ENCODE data around the gene HMGCS1. TPM values are rescaled to one million over a fixed set of nuclear protein-coding genes. Genes with fewer than 3 reads are reported as not detected.
"Not testable (repeated sequence)": the region's sequence is repeated elsewhere in the genome, so short reads cannot be mapped to it uniquely, and the experiment has no call there.

The HMGCS1 gene
- total RNA-seq, 2 donors from 2014 or later: 71.1 to 97.5 TPM

DNA sequence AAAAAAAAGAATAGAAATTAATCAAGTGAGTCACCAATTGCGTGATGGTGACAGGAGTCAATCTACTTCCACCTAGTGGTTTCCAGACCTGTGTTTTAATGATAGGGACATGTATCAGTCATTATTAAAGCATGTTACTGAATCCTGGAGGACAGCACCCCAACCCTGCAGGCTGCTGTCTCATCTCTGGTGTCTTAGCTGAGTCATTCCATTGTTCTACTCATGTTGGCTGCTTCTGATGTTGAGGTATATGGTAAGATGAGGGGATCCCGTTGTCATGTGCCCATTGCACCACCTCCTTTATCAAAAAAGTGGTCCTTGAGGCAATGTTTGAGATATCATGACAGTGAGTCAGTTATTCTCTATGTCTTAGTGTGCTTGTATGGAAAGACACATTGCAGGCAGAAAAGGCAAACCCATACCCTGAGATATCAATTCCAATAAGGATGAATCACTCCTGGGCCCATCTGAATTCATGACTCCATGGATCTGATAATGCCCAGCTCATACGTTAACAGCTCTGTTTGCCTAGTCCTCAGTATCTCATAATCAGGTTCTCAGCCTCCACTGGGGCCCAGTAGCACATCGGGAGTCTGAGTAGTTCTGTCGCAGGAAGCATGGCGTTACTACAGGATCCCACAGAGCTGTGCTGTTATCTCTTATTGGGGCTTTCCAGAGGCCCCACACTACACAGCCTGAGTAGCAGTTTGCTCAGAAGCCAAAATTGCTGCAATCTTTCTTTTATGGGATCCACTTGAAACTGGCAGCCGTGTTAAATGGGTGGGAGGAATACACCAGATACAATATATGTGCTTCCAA lies 31.2 kb downstream of the HMGCS1 start:
- no peak for ATAC-seq
- no peak overlapping the region for H3K27ac Mint-ChIP-seq
- H3K9me3 ChIP-seq (ENCODE audit: control insufficient read depth, low read length, poor library complexity, severe bottlenecking): no peaks in the 10 kb centered on the region
- H3K4me3 Mint-ChIP-seq: no peak overlapping the region
- peaks cover 5% of the 10 kb centered on the region for H3K27me3 Mint-ChIP-seq
- H3K4me1 Mint-ChIP-seq: no peaks in the 10 kb centered on the region
- H3K36me3 Mint-ChIP-seq (ENCODE audit: low read depth): peaks cover 2% of the 10 kb centered on the region
- no peak for DNase-seq

DNA sequence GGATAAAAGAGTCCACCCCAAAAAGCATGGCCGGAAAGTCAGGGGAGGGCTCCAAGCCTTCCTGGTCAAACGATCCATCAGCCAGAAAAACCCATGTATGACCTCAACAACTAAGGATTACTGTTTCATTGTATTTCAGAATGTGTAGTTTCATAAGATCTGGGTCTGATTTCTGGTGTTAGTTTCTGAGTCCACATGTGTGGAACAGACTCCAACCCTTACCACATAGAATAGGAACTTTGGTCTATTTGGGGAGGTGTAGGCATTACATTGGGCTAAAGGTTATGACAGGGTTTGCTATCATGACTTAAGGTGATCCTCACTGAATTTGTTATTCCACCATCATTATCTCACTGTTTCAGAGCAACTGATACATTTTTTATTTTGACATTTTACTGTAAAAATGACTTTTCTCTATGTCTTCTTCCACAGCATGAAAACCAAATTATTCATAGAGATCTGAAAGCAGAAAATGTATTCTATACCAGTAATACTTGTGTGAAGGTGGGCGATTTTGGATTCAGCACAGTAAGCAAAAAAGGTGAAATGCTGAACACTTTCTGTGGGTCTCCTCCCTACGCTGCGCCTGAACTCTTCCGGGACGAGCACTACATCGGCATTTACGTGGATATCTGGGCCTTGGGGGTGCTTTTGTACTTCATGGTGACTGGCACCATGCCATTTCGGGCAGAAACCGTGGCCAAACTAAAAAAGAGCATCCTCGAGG lies 33.5 kb downstream of the HMGCS1 start:
- no peak for DNase-seq
- no peaks in the 10 kb centered on the region for H3K36me3 Mint-ChIP-seq (ENCODE audit: low read depth)
- no peaks in the 10 kb centered on the region for H3K4me1 Mint-ChIP-seq
- no peak overlapping the region for H3K4me3 Mint-ChIP-seq
- ATAC-seq: no peak
- H3K9me3 ChIP-seq (ENCODE audit: control insufficient read depth, low read length, poor library complexity, severe bottlenecking): no peaks in the 10 kb centered on the region
- H3K27me3 Mint-ChIP-seq: peaks cover 5% of the 10 kb centered on the region
- no peak overlapping the region for H3K27ac Mint-ChIP-seq

DNA sequence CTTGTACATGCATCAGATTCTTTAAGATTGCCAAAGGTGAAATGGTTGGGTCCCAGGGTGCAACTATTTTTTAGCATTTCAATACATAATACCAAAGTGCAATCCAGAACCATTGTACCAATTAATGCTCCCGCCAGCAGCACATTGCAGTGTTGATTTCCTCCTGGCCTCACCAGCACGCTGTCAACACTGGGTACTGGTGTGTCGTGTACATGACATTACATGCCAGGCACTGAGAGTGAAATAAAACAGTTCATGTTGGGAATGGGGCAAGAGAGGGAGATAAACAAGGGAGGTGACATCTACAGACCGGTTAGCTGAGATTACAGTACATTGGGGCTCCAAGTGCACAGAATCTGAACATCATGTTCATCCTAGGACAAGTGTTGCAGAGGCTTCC lies 37.8 kb downstream of the HMGCS1 start:
- DNase-seq (no peak), ATAC-seq (no peak)
- H3K4me3 Mint-ChIP-seq: no peak overlapping the region
- H3K4me1 Mint-ChIP-seq: no peaks in the 10 kb centered on the region
- H3K27ac Mint-ChIP-seq: no peak overlapping the region
- H3K27me3 Mint-ChIP-seq: peaks cover 23% of the 10 kb centered on the region
- no peaks in the 10 kb centered on the region for H3K9me3 ChIP-seq (ENCODE audit: control insufficient read depth, low read length, poor library complexity, severe bottlenecking)
- H3K36me3 Mint-ChIP-seq (ENCODE audit: low read depth): peaks cover 2% of the 10 kb centered on the region

DNA sequence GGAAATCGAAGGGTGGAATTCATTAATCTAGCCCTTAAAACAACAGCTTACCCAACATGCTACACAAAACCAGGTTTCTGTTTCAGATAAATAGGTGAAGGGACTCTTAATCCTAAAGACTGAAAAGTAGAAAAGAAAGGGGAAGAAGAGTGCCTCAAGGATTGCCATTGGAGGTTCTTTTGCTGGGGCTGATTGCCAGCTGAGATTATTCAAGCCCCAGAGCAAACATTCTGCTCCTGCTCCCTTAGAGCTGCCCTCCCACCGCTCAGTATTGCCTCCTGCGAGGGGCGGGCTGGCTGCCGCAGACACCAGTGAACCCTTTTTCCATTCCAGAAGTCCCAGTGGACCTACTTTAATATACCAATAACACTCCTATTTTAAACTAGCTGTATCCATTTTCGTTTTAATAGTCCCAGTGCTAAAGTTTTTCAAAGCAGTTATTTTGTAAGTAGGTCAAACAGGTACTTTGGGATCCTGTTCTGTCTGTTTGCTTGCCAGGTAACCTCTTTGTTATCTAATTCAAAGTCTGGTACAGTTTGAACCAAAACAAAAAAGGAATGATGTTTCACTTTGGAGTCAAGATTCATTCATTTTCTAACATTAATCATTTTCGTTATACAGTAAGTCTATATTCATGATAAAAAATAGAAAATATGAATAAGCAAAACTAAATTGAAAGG lies 38.6 kb downstream of the HMGCS1 start:
- DNase-seq (no peak), ATAC-seq (no peak)
- no peak overlapping the region for H3K4me3 Mint-ChIP-seq
- H3K27ac Mint-ChIP-seq: no peak overlapping the region
- H3K9me3 ChIP-seq (ENCODE audit: control insufficient read depth, low read length, poor library complexity, severe bottlenecking): no peaks in the 10 kb centered on the region
- H3K27me3 Mint-ChIP-seq: peaks cover 18% of the 10 kb centered on the region
- no peaks in the 10 kb centered on the region for H3K4me1 Mint-ChIP-seq
- H3K36me3 Mint-ChIP-seq (ENCODE audit: low read depth): peaks cover 2% of the 10 kb centered on the region

DNA sequence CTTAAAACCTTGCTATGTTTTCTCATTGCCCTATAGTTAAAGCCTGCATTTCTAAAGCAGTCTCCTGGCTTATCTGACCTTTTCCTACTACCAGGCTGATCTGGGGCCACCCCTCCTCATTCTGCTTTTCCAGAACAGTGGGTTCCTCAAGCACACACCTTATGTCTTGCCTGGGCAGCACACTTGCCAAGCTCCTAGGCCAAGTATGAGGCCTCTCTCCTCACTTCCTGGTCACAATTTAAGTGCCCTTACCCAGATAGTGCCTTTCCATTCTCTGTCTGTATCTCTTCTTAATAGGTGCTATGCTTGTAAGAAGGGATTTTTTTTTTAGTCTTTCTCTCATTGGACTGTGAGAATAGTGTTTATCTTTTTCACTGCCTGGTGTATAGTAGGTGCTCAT lies 39.7 kb downstream of the HMGCS1 start:
- DNase-seq (no peak), ATAC-seq (no peak)
- Mint-ChIP-seq H3K27me3 (peaks cover 18% of the 10 kb centered on the region), H3K4me3 (no peak overlapping the region), H3K27ac (no peak overlapping the region), H3K4me1 (no peaks in the 10 kb centered on the region), H3K36me3 (ENCODE audit: low read depth) (peaks cover 2% of the 10 kb centered on the region)
- H3K9me3 ChIP-seq (ENCODE audit: control insufficient read depth, low read length, poor library complexity, severe bottlenecking): no peaks in the 10 kb centered on the region

DNA sequence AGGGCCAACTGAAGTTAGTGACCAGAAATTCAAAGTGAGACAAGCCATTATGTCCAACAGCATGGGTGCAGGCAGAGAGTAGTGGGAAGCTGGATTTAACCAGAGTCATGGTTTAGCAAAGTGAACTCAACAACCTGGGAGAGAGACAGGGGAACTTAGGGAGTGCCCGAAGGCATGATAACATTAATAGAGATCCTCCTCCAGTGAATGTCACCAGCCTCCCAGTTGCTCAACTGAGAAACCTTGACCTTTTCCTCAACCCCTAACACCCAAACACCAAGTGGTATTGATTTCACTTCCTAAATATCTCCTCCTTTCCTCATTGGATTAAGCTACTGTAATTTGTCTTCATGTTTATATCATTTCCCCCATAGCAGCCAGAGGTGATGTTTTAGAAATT lies 42.6 kb downstream of the HMGCS1 start:
- Mint-ChIP-seq H3K27ac (no peak overlapping the region), H3K36me3 (ENCODE audit: low read depth) (peaks cover 2% of the 10 kb centered on the region), H3K27me3 (peaks cover 18% of the 10 kb centered on the region), H3K4me3 (no peak overlapping the region), H3K4me1 (peaks cover 2% of the 10 kb centered on the region)
- no peak for DNase-seq
- H3K9me3 ChIP-seq (ENCODE audit: control insufficient read depth, low read length, poor library complexity, severe bottlenecking): no peaks in the 10 kb centered on the region
- ATAC-seq: no peak

DNA sequence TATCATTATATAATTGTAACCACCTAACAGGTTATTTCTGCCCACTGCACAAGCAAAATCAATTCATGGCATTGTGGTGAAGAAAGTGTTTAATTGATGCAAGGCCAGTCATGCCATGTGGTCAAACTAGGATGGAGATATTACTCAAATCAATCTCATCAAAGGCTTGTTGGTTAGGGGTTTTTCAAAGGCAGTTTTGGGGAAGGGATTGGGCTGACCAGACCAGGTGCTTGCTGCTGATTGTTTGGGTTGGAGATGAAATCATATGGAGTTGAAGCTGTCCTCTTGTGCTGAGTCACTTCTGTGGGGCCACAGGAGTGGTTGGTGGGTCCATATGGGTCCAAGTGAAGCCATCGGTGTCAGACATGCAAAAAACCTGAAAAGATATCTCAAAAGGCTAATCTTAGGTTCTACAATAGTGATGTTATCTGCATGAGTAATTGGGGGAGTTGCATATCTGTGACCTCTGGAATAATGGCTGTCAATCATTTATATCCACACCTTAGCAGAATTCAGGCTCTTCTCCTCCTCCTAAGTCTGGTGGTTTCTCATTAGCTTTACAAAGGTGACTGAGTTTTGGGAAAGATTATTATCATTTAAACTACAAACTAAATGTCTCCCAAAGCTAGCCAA lies 44.9 kb downstream of the HMGCS1 start:
- no peak overlapping the region for H3K27ac Mint-ChIP-seq
- peaks cover 17% of the 10 kb centered on the region for H3K27me3 Mint-ChIP-seq
- no peak overlapping the region for H3K4me3 Mint-ChIP-seq
- H3K9me3 ChIP-seq (ENCODE audit: control insufficient read depth, low read length, poor library complexity, severe bottlenecking): no peaks in the 10 kb centered on the region
- H3K4me1 Mint-ChIP-seq: peaks cover 2% of the 10 kb centered on the region
- no peak for DNase-seq
- no peaks in the 10 kb centered on the region for H3K36me3 Mint-ChIP-seq (ENCODE audit: low read depth)
- ATAC-seq: no peak

DNA sequence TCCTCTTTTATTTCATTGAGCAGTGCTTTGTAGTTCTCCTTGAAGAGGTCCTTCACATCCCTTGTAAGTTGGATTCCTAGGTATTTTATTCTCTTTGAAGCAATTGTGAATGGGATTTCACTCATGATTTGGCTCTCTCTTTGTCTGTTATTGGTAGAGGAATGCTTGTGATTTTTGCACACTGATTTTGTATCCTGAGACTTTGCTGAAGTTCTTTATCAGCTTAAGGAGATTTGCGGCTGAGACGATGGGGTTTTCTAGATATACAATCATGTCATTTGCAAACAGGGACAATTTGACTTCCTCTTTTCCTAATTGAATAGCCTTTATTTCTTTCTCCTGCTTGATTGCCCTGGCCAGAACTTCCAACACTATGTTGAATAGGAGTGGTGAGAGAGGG lies 50.9 kb downstream of the HMGCS1 start:
- ATAC-seq, H3K27ac Mint-ChIP-seq: not testable (repeated sequence)

DNA sequence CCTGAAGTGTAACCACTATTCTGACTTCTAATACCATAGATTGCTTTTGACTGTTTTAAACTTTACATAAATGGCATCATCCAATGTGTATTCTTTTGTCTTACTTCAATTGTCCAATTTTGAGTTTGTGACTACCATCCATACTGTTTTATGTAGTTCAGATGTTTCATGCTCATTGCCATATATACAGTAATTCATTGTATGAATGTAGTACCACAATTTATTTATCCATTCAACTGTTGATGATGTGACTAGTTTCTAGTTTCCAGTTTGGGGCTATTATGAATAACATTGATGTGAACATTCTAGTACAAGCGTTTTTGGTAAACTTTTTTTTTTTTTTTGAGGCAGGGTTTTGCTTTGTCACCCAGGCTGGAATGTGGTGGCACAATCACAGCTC lies 55.1 kb downstream of the HMGCS1 start:
- peaks cover 24% of the 10 kb centered on the region for H3K27me3 Mint-ChIP-seq
- no peak for ATAC-seq
- H3K9me3 ChIP-seq (ENCODE audit: control insufficient read depth, low read length, poor library complexity, severe bottlenecking): no peaks in the 10 kb centered on the region
- H3K4me3 Mint-ChIP-seq: no peak overlapping the region
- DNase-seq: no peak
- H3K27ac Mint-ChIP-seq: no peak overlapping the region
- no peaks in the 10 kb centered on the region for H3K36me3 Mint-ChIP-seq (ENCODE audit: low read depth)
- H3K4me1 Mint-ChIP-seq: peaks cover 3% of the 10 kb centered on the region

More for the DNA sequence above, 50.9 kb downstream of the HMGCS1 start:
- not testable (repeated sequence) for H3K4me1 Mint-ChIP-seq; H3K4me3 Mint-ChIP-seq; H3K9me3 ChIP-seq (ENCODE audit: control insufficient read depth, low read length, poor library complexity, severe bottlenecking); DNase-seq; H3K36me3 Mint-ChIP-seq (ENCODE audit: low read depth)
- H3K27me3 Mint-ChIP-seq: peaks cover 11% of the 10 kb centered on the region

DNA sequence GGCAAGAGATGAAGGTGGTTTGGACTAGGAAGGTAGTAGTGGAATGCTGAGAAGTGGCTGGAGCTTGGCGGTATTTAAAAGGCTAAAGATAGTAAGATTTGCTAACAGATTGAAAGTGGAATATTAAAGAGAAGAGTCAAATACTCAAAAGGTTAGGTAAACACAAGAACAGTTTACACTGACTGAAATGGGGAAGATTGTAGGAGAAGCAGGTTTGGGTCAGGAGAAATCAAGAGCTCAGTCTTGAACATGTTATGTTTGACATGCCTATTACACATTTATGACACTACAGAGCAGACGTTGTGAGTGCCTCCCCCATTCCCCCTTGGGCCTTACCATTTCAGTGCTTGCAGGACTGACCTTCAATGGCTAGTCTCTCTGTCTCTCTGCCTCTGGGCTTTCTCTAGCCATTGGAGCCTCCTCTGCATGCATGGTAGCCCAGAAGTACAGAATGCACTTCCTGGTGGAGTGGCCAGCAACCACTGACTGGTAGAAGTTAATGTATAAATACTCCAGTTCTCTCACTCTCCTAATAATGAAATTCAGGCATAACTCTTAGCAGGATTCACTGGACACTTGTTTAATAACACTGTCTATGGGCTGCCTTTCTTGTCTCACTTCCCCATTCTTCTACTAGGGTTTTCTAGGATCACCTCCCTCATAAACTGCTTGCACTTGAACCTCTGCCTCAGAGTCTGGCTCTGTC lies 56.8 kb downstream of the HMGCS1 start:
- peaks cover 3% of the 10 kb centered on the region for H3K4me1 Mint-ChIP-seq
- no peaks in the 10 kb centered on the region for H3K36me3 Mint-ChIP-seq (ENCODE audit: low read depth)
- H3K9me3 ChIP-seq (ENCODE audit: control insufficient read depth, low read length, poor library complexity, severe bottlenecking): no peaks in the 10 kb centered on the region
- no peak overlapping the region for H3K27ac Mint-ChIP-seq
- H3K4me3 Mint-ChIP-seq: no peak overlapping the region
- peaks cover 20% of the 10 kb centered on the region for H3K27me3 Mint-ChIP-seq
- ATAC-seq (no peak), DNase-seq (no peak)

DNA sequence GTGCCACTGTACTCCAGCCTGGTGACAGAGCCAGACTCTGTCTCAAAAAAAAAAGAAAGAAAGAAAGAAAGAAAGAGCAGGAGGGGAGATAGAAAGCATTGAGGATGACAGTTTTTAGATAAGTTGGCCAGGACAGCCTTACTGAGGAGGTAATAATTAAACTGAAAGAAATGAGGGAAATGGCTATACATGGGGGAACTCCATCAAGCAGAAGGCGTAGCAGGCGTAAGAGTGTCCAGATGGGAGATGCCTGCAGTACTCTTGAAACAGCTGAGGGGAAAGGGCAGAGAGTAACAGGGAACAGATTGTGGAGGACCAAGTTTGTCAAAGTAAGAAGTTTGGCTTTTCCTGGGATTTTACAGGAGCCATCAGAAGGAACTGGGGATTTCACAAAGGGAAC lies 57.5 kb downstream of the HMGCS1 start:
- no peaks in the 10 kb centered on the region for H3K9me3 ChIP-seq (ENCODE audit: control insufficient read depth, low read length, poor library complexity, severe bottlenecking)
- H3K27ac Mint-ChIP-seq: no peak overlapping the region
- H3K4me1 Mint-ChIP-seq: peaks cover 3% of the 10 kb centered on the region
- no peaks in the 10 kb centered on the region for H3K36me3 Mint-ChIP-seq (ENCODE audit: low read depth)
- H3K4me3 Mint-ChIP-seq: no peak overlapping the region
- peaks cover 20% of the 10 kb centered on the region for H3K27me3 Mint-ChIP-seq
- DNase-seq: no peak
- ATAC-seq: no peak

DNA sequence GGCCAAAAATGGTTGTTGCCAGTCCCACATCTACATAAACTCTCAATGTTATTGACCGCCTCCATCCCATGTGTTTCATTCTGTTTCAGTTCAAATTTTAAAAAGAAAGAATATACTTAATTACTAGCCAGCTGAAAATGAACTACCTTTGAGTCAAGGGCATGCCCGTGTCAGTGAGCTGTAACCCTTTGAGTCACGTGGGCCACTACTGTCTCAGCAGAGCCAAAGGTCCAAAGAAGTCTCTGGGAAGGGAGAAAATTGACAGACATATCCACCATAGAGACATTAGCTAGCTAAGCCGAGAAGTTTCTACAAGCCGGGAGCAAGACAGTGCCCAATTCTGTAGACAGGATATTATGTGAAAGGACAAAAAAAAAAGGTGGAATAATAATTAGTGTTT lies 61.5 kb downstream of the HMGCS1 start:
- Mint-ChIP-seq H3K4me1 (no peaks in the 10 kb centered on the region), H3K4me3 (no peak overlapping the region), H3K27me3 (peaks cover 26% of the 10 kb centered on the region), H3K27ac (no peak overlapping the region), H3K36me3 (ENCODE audit: low read depth) (peaks cover 3% of the 10 kb centered on the region)
- no peak for DNase-seq
- no peak for ATAC-seq
- H3K9me3 ChIP-seq (ENCODE audit: control insufficient read depth, low read length, poor library complexity, severe bottlenecking): no peaks in the 10 kb centered on the region

All from T-helper 17 cell (primary cell).